ENCODE measurements around the gene SH2D2A. TPM values are rescaled to one million over a fixed set of nuclear protein-coding genes. Genes with fewer than 3 reads are reported as not detected.
A peak's percentile ranks its signal among the peaks of the same experiment; 100 is the strongest.

The SH2D2A gene
- total RNA-seq, 2 experiments from 2014 or later, result 86.0 to 89.2 TPM

- ATAC-seq (ENCODE audit: low read depth), result peak; percentile 21
Measured at GRCh38 chr1:156834322-156834721, 17.7 kb upstream of the SH2D2A start.

GRCh38 chr1:156833603-156834002, 17.0 kb upstream of the SH2D2A start:
- DNase-seq (no peak), ATAC-seq (ENCODE audit: low read depth) (peak; percentile 46)
- Mint-ChIP-seq H3K27me3 (peaks cover 7% of the 10 kb centered on the region), H3K9me3 (no peaks in the 10 kb centered on the region), H3K4me3 (no peak overlapping the region), H3K27ac (peak overlapping the region; percentile 44), H3K4me1 (peaks cover 25% of the 10 kb centered on the region), H3K36me3 (no peaks in the 10 kb centered on the region)
- POLR2A ChIA-PET, result interaction anchor here (0.6 to 1.7 kb wide), 4 partner anchors 11 to 105 kb away, joined by 3 to 6 read pairs (median 4); partner anchors contain the start of genes ISG20L2 and METTL25B

More at GRCh38 chr1:156834322-156834721, 17.7 kb upstream of the SH2D2A start:
- POLR2A ChIA-PET, result interaction anchor here (0.8 to 1.7 kb wide), 3 partner anchors 13 to 106 kb away, joined by 3 to 6 read pairs (median 4); partner anchors contain the start of genes ISG20L2 and METTL25B
- Mint-ChIP-seq H3K27ac (peak overlapping the region; percentile 44), H3K4me3 (no peak overlapping the region), H3K36me3 (no peaks in the 10 kb centered on the region), H3K4me1 (peaks cover 29% of the 10 kb centered on the region), H3K27me3 (peaks cover 7% of the 10 kb centered on the region), H3K9me3 (no peaks in the 10 kb centered on the region)
- DNase-seq, result no peak

GRCh38 chr1:156832434-156832833, 15.8 kb upstream of the SH2D2A start:
- Mint-ChIP-seq H3K27me3 (peaks cover 9% of the 10 kb centered on the region), H3K36me3 (no peaks in the 10 kb centered on the region), H3K27ac (no peak overlapping the region), H3K4me3 (no peak overlapping the region), H3K4me1 (peaks cover 24% of the 10 kb centered on the region), H3K9me3 (no peaks in the 10 kb centered on the region)
- POLR2A ChIA-PET, result no interaction called here
- no peak for ATAC-seq (ENCODE audit: low read depth)
- DNase-seq, result no peak

GRCh38 chr1:156828400-156829124, 11.9 kb upstream of the SH2D2A start:
- POLR2A ChIA-PET, result no interaction called here
- no peak for ATAC-seq (ENCODE audit: low read depth)
- peaks cover 2% of the 10 kb centered on the region for H3K9me3 Mint-ChIP-seq
- peaks cover 9% of the 10 kb centered on the region for H3K27me3 Mint-ChIP-seq
- H3K4me1 Mint-ChIP-seq, result peaks cover 5% of the 10 kb centered on the region
- no peak overlapping the region for H3K27ac Mint-ChIP-seq
- H3K36me3 Mint-ChIP-seq, result no peaks in the 10 kb centered on the region
- no peak overlapping the region for H3K4me3 Mint-ChIP-seq
- no peak for DNase-seq

GRCh38 chr1:156826630-156827029, 10.0 kb upstream of the SH2D2A start:
- ATAC-seq (ENCODE audit: low read depth), result no peak
- Mint-ChIP-seq H3K4me3 (no peak overlapping the region), H3K4me1 (peaks cover 11% of the 10 kb centered on the region), H3K27ac (no peak overlapping the region), H3K9me3 (peaks cover 2% of the 10 kb centered on the region), H3K27me3 (peaks cover 9% of the 10 kb centered on the region), H3K36me3 (no peaks in the 10 kb centered on the region)
- POLR2A ChIA-PET, result no interaction called here
- DNase-seq, result no peak

- DNase-seq (peak; percentile 0), ATAC-seq (ENCODE audit: low read depth) (no peak)
- H3K27ac Mint-ChIP-seq, result no peak overlapping the region
- POLR2A ChIA-PET, result no interaction called here
- H3K4me1 Mint-ChIP-seq, result peaks cover 19% of the 10 kb centered on the region
- peaks cover 3% of the 10 kb centered on the region for H3K36me3 Mint-ChIP-seq
- H3K27me3 Mint-ChIP-seq, result peaks cover 2% of the 10 kb centered on the region
- H3K4me3 Mint-ChIP-seq, result no peak overlapping the region
- H3K9me3 Mint-ChIP-seq, result peaks cover 2% of the 10 kb centered on the region
Measured at GRCh38 chr1:156823210-156823790, 6.7 kb upstream of the SH2D2A start.

- H3K36me3 Mint-ChIP-seq, result peaks cover 3% of the 10 kb centered on the region
- POLR2A ChIA-PET, result interaction anchor here (0.6 to 1.8 kb wide), 8 partner anchors 11 to 119 kb away, joined by 3 to 6 read pairs (median 3); no protein-coding TSS in a partner anchor
- peaks cover 2% of the 10 kb centered on the region for H3K9me3 Mint-ChIP-seq
- DNase-seq, result no peak
- peaks cover 23% of the 10 kb centered on the region for H3K4me1 Mint-ChIP-seq
- H3K4me3 Mint-ChIP-seq, result no peak overlapping the region
- ATAC-seq (ENCODE audit: low read depth), result no peak
- no peaks in the 10 kb centered on the region for H3K27me3 Mint-ChIP-seq
- peak overlapping the region; percentile 22 for H3K27ac Mint-ChIP-seq
Measured at GRCh38 chr1:156822680-156823079, 6.0 kb upstream of the SH2D2A start.

- DNase-seq, result peak; percentile 25
- POLR2A ChIA-PET, result interaction anchor here (0.6 to 1.8 kb wide), 6 partner anchors 8 to 93 kb away, joined by 3 to 6 read pairs (median 4); partner anchors contain the start of genes ISG20L2 and METTL25B
Measured at GRCh38 chr1:156821801-156822200, 5.2 kb upstream of the SH2D2A start.

GRCh38 chr1:156815961-156816422, 656 bp downstream of the SH2D2A start:
- Mint-ChIP-seq H3K9me3 (no peaks in the 10 kb centered on the region), H3K27ac (peak overlapping the region; percentile 100), H3K36me3 (peaks cover 36% of the 10 kb centered on the region), H3K4me3 (peak overlapping the region; percentile 90), H3K4me1 (peaks cover 50% of the 10 kb centered on the region), H3K27me3 (no peaks in the 10 kb centered on the region)
- POLR2A ChIA-PET, result interaction anchor here (0.7 to 3.3 kb wide), 6 partner anchors 8 to 87 kb away, joined by 4 to 30 read pairs (median 6); partner anchors contain the start of genes INSRR, ISG20L2, METTL25B and MRPL24
- no peak for DNase-seq
- peak; percentile 0 for ATAC-seq (ENCODE audit: low read depth)

More at GRCh38 chr1:156821801-156822200, 5.2 kb upstream of the SH2D2A start:
- H3K36me3 Mint-ChIP-seq, result peaks cover 3% of the 10 kb centered on the region
- H3K4me3 Mint-ChIP-seq, result no peak overlapping the region
- peaks cover 2% of the 10 kb centered on the region for H3K9me3 Mint-ChIP-seq
- peaks cover 27% of the 10 kb centered on the region for H3K4me1 Mint-ChIP-seq
- ATAC-seq (ENCODE audit: low read depth), result peak; percentile 33
- no peak overlapping the region for H3K27ac Mint-ChIP-seq
- no peaks in the 10 kb centered on the region for H3K27me3 Mint-ChIP-seq

GRCh38 chr1:156815307-156815826, 1.3 kb downstream of the SH2D2A start:
- no peaks in the 10 kb centered on the region for H3K27me3 Mint-ChIP-seq
- DNase-seq, result peak; percentile 31
- no peaks in the 10 kb centered on the region for H3K9me3 Mint-ChIP-seq
- peaks cover 37% of the 10 kb centered on the region for H3K36me3 Mint-ChIP-seq
- no peak for ATAC-seq (ENCODE audit: low read depth)
- POLR2A ChIA-PET, result interaction anchor here (1.8 to 3.3 kb wide), 3 partner anchors 45 to 87 kb away, joined by 6 to 30 read pairs (median 10); partner anchors contain the start of genes INSRR, ISG20L2, METTL25B and NTRK1
- H3K27ac Mint-ChIP-seq, result peak overlapping the region; percentile 100
- H3K4me1 Mint-ChIP-seq, result peaks cover 51% of the 10 kb centered on the region
- peak overlapping the region; percentile 90 for H3K4me3 Mint-ChIP-seq

GRCh38 chr1:156814571-156815260, 1.9 kb downstream of the SH2D2A start:
- POLR2A ChIA-PET, result interaction anchor here (0.7 to 1.8 kb wide), 4 partner anchors 12 to 86 kb away, joined by 4 to 9 read pairs (median 6); partner anchors contain the start of genes INSRR, ISG20L2, METTL25B and NTRK1
- Mint-ChIP-seq H3K36me3 (peaks cover 38% of the 10 kb centered on the region), H3K27me3 (no peaks in the 10 kb centered on the region), H3K4me1 (peaks cover 51% of the 10 kb centered on the region), H3K27ac (peak overlapping the region; percentile 100), H3K4me3 (peak overlapping the region; percentile 90), H3K9me3 (no peaks in the 10 kb centered on the region)
- peak; percentile 39 for DNase-seq
- no peak for ATAC-seq (ENCODE audit: low read depth)

GRCh38 chr1:156813750-156814570, 2.7 kb downstream of the SH2D2A start:
- Mint-ChIP-seq H3K4me3 (peak overlapping the region; percentile 90), H3K9me3 (no peaks in the 10 kb centered on the region), H3K27ac (peak overlapping the region; percentile 100), H3K27me3 (no peaks in the 10 kb centered on the region), H3K4me1 (peaks cover 56% of the 10 kb centered on the region), H3K36me3 (peaks cover 40% of the 10 kb centered on the region)
- ATAC-seq (ENCODE audit: low read depth) (peak; percentile 37), DNase-seq (peak; percentile 80)
- POLR2A ChIA-PET, result interaction anchor here (0.7 to 1.8 kb wide), 6 partner anchors 9 to 153 kb away, joined by 3 to 9 read pairs (median 5); partner anchors contain the start of genes INSRR, ISG20L2, METTL25B and NTRK1

All from activated naive CD8-positive, alpha-beta T cell treated with anti-CD3 and anti-CD28 coated beads, Interleukin-2, amount 10 ng/mL, durations not matched to agents 7 days and 5 days (primary cell).